ENCODE results near the gene CHPF.

The CHPF gene

GRCh38 chr2:219565130-219566080, 21.8 kb upstream of the CHPF start:
- H3K36me3 ChIP-seq (ENCODE audit: control insufficient read depth, insufficient read depth, low read length): no peaks in the 10 kb centered on the region
- peaks cover 1% of the 10 kb centered on the region for H3K27me3 ChIP-seq (replicated peaks; ENCODE audit: control insufficient read depth, insufficient read depth, low read length)
- H3K4me3 ChIP-seq (replicated peaks; ENCODE audit: low read depth, low read length): no peak overlapping the region
- DNase-seq (ENCODE audit: extremely low read depth, insufficient read length): no peak
- no peak for TF ChIP-seq CTCF (IDR thresholded peaks at IDR 0.05; ENCODE audit: insufficient read depth, low read length, poor library complexity, severe bottlenecking)

- Histone ChIP-seq H3K27me3 (replicated peaks; ENCODE audit: control insufficient read depth, insufficient read depth, low read length) (peaks cover 1% of the 10 kb centered on the region), H3K36me3 (ENCODE audit: control insufficient read depth, insufficient read depth, low read length) (no peaks in the 10 kb centered on the region), H3K4me3 (replicated peaks; ENCODE audit: low read depth, low read length) (no peak overlapping the region)
- TF ChIP-seq CTCF (IDR thresholded peaks at IDR 0.05; ENCODE audit: insufficient read depth, low read length, poor library complexity, severe bottlenecking): no peak
- DNase-seq (ENCODE audit: extremely low read depth, insufficient read length): no peak
Measured at GRCh38 chr2:219563271-219563928, 19.8 kb upstream of the CHPF start.

DNA sequence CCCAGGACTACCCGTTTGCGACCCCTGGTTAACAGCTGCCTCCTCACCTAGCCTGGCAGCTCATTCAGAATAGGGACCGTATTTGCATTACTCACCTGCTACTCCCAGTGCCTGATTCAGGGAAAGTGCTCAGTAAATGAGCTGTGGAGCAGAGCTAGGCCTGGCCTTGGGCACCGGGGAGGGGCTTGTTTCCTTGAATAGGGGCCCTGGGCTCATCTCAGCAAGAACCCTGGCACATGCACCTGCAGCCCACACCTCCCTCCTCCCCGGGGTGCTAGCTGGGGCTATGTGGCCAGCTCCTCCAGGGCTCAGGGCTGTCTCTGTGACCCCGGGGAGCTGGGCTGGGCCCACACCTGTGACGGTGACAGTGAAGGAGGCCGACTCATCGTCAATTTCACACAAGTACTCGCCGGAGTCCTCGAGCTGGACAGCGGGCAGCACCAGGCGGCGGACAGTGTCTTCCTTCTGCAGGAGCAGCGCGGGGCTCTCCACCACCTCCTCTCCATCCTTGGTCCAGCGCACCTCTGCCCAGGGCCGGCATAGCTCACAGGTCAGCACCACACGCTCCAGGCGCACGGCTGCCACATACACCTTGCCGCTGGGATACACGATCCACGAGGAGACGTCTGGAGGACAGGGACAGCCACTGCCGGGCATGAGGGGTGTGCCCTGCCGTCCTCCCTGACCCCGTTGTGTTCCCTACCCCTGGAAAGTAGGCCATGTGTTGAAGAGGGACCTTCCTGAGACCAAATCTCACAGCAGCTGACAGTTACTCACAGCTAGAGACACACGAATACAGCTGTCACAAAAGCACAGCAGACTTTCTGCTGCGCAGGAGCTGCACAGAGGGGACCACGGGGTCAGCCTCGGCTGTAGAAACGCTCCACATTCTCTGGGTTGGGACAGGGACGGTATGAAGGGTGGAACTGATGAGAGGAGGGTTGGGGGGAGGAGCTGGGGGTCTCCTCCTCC, 18.7 kb upstream of the CHPF start:
- DNase-seq (ENCODE audit: extremely low read depth, insufficient read length): no peak
- Histone ChIP-seq H3K27me3 (replicated peaks; ENCODE audit: control insufficient read depth, insufficient read depth, low read length) (peaks cover 1% of the 10 kb centered on the region), H3K4me3 (replicated peaks; ENCODE audit: low read depth, low read length) (no peak overlapping the region), H3K36me3 (ENCODE audit: control insufficient read depth, insufficient read depth, low read length) (no peaks in the 10 kb centered on the region)
- no peak for TF ChIP-seq CTCF (IDR thresholded peaks at IDR 0.05; ENCODE audit: insufficient read depth, low read length, poor library complexity, severe bottlenecking)

GRCh38 chr2:219561179-219562048, 17.8 kb upstream of the CHPF start:
- Histone ChIP-seq H3K27me3 (replicated peaks; ENCODE audit: control insufficient read depth, insufficient read depth, low read length) (peaks cover 1% of the 10 kb centered on the region), H3K4me3 (replicated peaks; ENCODE audit: low read depth, low read length) (no peak overlapping the region), H3K36me3 (ENCODE audit: control insufficient read depth, insufficient read depth, low read length) (no peaks in the 10 kb centered on the region)
- TF ChIP-seq CTCF (IDR thresholded peaks at IDR 0.05; ENCODE audit: insufficient read depth, low read length, poor library complexity, severe bottlenecking): no peak
- DNase-seq (ENCODE audit: extremely low read depth, insufficient read length): no peak

GRCh38 chr2:219560893-219561178, 17.2 kb upstream of the CHPF start:
- no peak for TF ChIP-seq CTCF (IDR thresholded peaks at IDR 0.05; ENCODE audit: insufficient read depth, low read length, poor library complexity, severe bottlenecking)
- Histone ChIP-seq H3K36me3 (ENCODE audit: control insufficient read depth, insufficient read depth, low read length) (no peaks in the 10 kb centered on the region), H3K4me3 (replicated peaks; ENCODE audit: low read depth, low read length) (no peak overlapping the region), H3K27me3 (replicated peaks; ENCODE audit: control insufficient read depth, insufficient read depth, low read length) (peaks cover 1% of the 10 kb centered on the region)
- DNase-seq (ENCODE audit: extremely low read depth, insufficient read length): no peak
